ENCODE results near the gene ACBD6. TPM values are rescaled to one million over a fixed set of nuclear protein-coding genes. Genes with fewer than 3 reads are reported as not detected.

ACBD6 gene
- total RNA-seq, 2 donors from 2014 or later = 43.2 to 54.5 TPM

GRCh38 chr1:180484490-180484889, 17.9 kb downstream of the ACBD6 start:
- H3K4me1 Mint-ChIP-seq = peaks cover 4% of the 10 kb centered on the region
- no peaks in the 10 kb centered on the region for H3K27me3 ChIP-seq (ENCODE audit: control insufficient read depth, insufficient read depth, low read length, poor library complexity, severe bottlenecking)
- H3K27ac Mint-ChIP-seq = no peak overlapping the region
- no peaks in the 10 kb centered on the region for H3K4me1 ChIP-seq (ENCODE audit: control insufficient read depth, insufficient read depth, low read length)
- no peak for DNase-seq
- H3K9me3 Mint-ChIP-seq = no peaks in the 10 kb centered on the region
- no peak for TF ChIP-seq CTCF (conservative IDR thresholded peaks at IDR 0.05)
- peaks cover 41% of the 10 kb centered on the region for H3K36me3 ChIP-seq (ENCODE audit: control insufficient read depth, insufficient read depth, low read length)
- WGBS, 2 experiments (ENCODE audit: insufficient coverage in 1 of 2, insufficient read length in 1 of 2) = 97 to 100% methylated on average over 3 to 8 of the region's 8 CpGs
- H3K4me3 ChIP-seq (ENCODE audit: low read length) = no peak overlapping the region
- peaks cover 26% of the 10 kb centered on the region for H3K36me3 Mint-ChIP-seq (ENCODE audit: low read depth)
- H3K9ac ChIP-seq (ENCODE audit: extremely low read depth, low read length, poor library complexity, severe bottlenecking) = no peak overlapping the region
- no peaks in the 10 kb centered on the region for H3K9me3 ChIP-seq (ENCODE audit: control insufficient read depth, low read length)
- no peaks in the 10 kb centered on the region for H3K27me3 Mint-ChIP-seq (ENCODE audit: insufficient read depth)
- H3K4me3 Mint-ChIP-seq = no peak overlapping the region
- H3K27ac ChIP-seq (ENCODE audit: low read depth, low read length) = no peak overlapping the region

- Histone ChIP-seq H3K9me3 (ENCODE audit: control insufficient read depth, low read length) (peaks cover 5% of the 10 kb centered on the region), H3K36me3 (ENCODE audit: control insufficient read depth, insufficient read depth, low read length) (peaks cover 34% of the 10 kb centered on the region), H3K27ac (ENCODE audit: low read depth, low read length) (no peak overlapping the region), H3K9ac (ENCODE audit: extremely low read depth, low read length, poor library complexity, severe bottlenecking) (no peak overlapping the region), H3K4me1 (ENCODE audit: control insufficient read depth, insufficient read depth, low read length) (no peaks in the 10 kb centered on the region), H3K27me3 (ENCODE audit: control insufficient read depth, insufficient read depth, low read length, poor library complexity, severe bottlenecking) (no peaks in the 10 kb centered on the region), H3K4me3 (ENCODE audit: low read length) (no peak overlapping the region)
- Mint-ChIP-seq H3K36me3 (ENCODE audit: low read depth) (peaks cover 31% of the 10 kb centered on the region), H3K4me1 (no peaks in the 10 kb centered on the region), H3K4me3 (no peak overlapping the region), H3K27ac (no peak overlapping the region), H3K27me3 (ENCODE audit: insufficient read depth) (no peaks in the 10 kb centered on the region), H3K9me3 (peaks cover 5% of the 10 kb centered on the region)
- 39 to 85% methylated on average over 3 to 7 of the region's 10 CpGs for WGBS, 2 experiments (ENCODE audit: insufficient coverage in 1 of 2, insufficient read length in 1 of 2)
- DNase-seq = no peak
- TF ChIP-seq CTCF (conservative IDR thresholded peaks at IDR 0.05) = peak; percentile 85
Measured at GRCh38 chr1:180482425-180483275, 19.7 kb downstream of the ACBD6 start.

- TF ChIP-seq CTCF (conservative IDR thresholded peaks at IDR 0.05) = no peak
- no peaks in the 10 kb centered on the region for H3K4me1 ChIP-seq (ENCODE audit: control insufficient read depth, insufficient read depth, low read length)
- no peaks in the 10 kb centered on the region for H3K27me3 Mint-ChIP-seq (ENCODE audit: insufficient read depth)
- H3K9me3 ChIP-seq (ENCODE audit: control insufficient read depth, low read length) = peaks cover 3% of the 10 kb centered on the region
- H3K4me1 Mint-ChIP-seq = no peaks in the 10 kb centered on the region
- H3K4me3 ChIP-seq (ENCODE audit: low read length) = no peak overlapping the region
- H3K36me3 ChIP-seq (ENCODE audit: control insufficient read depth, insufficient read depth, low read length) = peaks cover under 1% of the 10 kb centered on the region
- no peak overlapping the region for H3K4me3 Mint-ChIP-seq
- no peak overlapping the region for H3K9ac ChIP-seq (ENCODE audit: extremely low read depth, low read length, poor library complexity, severe bottlenecking)
- no peaks in the 10 kb centered on the region for H3K27me3 ChIP-seq (ENCODE audit: control insufficient read depth, insufficient read depth, low read length, poor library complexity, severe bottlenecking)
- H3K27ac Mint-ChIP-seq = no peak overlapping the region
- H3K27ac ChIP-seq (ENCODE audit: low read depth, low read length) = no peak overlapping the region
- peaks cover 23% of the 10 kb centered on the region for H3K36me3 Mint-ChIP-seq (ENCODE audit: low read depth)
- H3K9me3 Mint-ChIP-seq = peaks cover 3% of the 10 kb centered on the region
- no peak for DNase-seq
- WGBS, 2 experiments (ENCODE audit: insufficient coverage in 1 of 2, insufficient read length in 1 of 2) = 60 to 100% methylated on average over 1 of the region's 1 CpG
Measured at GRCh38 chr1:180470031-180470430, 32.3 kb downstream of the ACBD6 start.

Measured in endodermal cell (in vitro differentiated cells).